H54 (cell line): Measurements from ENCODE around the gene LPAR5.
A peak's percentile ranks its signal among the peaks of the same experiment; 100 is the strongest.
"Not testable (repeated sequence)": the region's sequence is repeated elsewhere in the genome, so short reads cannot be mapped to it uniquely, and the experiment has no call there.

Experiments
- DNase-seq: peaks from one replicate; pipeline ENCODE4 v3.0.0; 2011; ENCODE audit warnings: low spot score, mixed read lengths; ENCODE audit not compliant: insufficient read length
- FAIRE-seq: peaks from 3 replicates; lab custom pipeline; 2011; peaks lifted over from hg19 to GRCh38; lab: Jason Lieb, UNC
- POLR2A ChIP-seq: IDR thresholded peaks from 2 replicates; pipeline ENCODE4 v1.6.1; 2011; ENCODE audit warnings: low read depth, mild to moderate bottlenecking, low read length

The LPAR5 gene

DNA sequence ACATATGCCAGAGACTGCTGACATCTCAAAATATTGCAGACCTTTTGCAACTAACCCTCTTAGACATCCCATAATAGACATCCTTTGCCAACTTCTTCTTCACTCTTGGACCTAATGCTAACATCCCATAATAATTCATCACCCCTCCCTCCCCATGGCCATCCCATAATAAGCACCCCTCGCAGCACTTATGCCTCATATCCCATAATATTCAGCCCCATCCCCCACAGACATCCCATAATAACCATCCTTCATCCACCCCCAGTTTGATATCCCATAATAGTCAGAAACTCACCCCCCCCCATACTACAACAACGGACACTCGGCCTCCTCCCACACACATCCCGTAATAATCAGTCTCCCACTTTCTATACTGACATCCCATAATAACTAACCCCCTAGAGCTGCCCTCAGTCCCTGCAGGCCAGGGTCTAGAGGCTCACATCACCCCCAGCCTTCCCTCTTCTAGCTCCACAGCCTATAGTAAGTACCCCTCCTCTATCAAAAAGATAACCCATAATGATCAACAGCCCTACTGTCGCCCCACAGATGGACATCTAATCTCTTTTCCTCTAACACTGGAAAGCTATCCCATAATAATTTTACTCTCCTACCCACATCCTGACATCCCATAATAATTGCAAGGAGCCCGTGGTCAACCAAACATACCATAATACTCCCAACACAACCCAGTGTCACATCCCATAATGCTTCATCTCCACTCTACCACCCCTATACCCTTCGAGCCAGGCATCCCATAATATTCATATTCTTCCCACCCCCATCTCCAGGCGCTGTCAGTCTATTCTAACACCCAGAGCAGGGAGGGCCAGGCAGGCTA, 27.8 kb downstream of the LPAR5 start:
- TF ChIP-seq POLR2A, result no peak
- FAIRE-seq (no peak), DNase-seq (peak; percentile 54)

DNA sequence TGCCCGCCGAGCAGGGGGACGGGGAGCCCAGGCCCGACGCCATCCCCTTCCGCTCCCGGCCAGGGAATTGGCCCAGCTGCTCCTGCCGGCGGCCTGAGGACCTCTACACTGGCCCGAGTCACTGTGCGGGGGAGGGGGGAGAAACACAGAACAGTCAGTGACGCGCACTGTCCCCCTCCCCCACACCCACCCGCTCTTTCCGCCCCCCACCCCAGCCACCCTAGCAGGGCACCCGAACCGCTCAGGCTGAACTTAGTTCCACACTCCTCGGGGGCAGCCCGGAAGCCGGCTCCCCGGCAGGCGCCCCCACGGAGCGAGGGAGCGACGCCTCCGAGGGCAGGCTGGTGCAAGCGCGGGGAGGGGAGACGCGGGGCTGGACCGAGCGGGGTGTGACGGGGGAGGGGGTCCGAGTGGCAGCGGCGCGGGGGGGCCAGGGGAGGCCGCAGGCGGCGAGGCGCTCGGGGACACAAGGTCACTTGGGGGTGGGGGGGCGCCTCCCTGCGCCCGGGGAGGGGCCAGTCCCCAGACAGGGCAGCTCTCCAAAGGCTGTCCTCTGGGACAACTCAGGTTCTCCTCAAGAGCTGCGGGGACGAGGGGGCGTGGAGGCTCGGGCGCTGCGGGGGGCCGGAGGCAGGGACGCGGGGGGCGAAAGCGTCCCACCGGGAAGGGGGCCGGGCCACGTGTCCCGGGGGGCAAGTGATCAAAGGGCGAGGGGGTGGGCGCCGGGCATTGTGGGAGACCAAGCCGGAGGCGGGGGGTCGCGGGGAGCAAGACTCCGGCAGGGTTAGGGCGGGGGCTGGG, 29.2 kb downstream of the LPAR5 start:
- FAIRE-seq (no peak), DNase-seq (peak; percentile 40)
- TF ChIP-seq POLR2A, result no peak

DNA sequence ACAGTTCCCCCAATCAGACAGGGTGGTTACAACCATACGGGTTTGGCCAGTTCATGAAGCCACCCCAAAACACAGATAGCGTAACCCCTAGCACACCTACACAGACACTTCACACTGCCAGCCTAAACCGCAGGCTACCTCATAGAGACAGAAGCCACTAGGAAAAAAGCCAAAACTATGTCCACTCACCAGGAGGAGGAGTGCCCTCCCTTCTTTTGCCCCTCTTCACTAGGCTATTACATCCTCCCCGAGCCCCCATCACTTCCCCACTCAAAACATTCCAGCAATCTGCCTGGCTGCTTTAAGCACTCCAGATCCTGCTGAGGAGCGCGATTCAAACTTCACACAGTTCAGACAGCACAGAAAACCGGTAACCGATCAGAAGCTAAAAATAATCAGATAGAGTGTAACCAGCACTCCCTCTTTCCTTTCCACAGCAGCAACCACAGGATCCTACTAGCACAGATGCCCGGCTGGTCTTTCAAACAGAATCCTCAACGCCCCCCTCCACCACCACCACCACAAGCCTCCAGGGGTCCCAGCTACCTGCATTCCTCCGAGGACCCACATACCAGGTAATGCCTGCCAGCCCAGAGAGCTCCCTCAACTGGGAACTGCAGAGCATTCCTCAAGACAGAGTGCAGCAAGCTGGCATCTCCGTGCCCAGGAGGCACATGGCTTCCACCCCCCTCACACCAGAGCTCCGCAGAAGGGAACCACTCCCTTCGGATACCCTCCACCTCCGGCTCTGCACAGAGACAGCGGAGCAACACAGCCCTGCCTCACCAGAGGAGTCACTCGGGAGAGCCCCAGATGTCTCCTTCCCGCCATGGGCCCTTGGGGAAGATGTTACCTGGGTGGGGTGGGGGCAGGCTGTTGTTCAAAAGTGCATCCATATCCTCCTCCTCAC, 30.1 kb downstream of the LPAR5 start:
- no peak for TF ChIP-seq POLR2A
- FAIRE-seq, result no peak
- peak; percentile 28 for DNase-seq

DNA sequence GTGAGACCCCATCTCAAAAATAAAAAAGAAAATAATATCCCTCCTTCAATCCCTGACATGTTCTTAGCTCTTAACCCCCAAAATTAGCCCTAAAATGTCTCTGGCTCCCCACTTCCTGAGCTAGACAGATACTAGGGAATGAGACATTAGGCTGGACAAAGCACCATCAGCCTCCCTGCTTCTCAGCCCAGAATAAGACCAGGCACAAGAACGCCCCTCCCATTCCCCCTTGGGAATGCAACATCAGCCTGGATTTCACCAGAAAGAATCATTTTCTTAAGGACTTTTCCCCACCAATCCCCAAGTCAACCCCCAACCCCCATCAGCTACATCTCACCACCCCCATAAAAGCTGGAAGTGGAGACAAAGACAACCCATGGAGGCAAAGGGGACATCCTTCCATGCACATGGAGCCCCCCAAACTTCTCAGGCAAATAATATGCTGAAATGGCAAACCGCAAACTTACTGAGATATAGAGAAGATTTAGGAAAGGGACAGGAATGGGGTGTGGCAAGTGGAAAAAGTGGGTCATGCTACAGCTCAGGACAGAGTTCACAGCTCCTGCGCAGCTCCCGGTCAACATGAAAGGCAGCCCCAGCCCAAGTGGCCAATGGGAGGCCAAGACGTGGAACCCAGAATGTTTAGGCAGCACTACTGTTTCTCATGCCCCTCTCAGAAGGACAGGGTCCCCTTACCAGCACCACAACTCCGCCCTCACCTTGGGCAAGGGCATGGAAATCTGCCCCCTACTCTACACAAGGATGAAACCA, 31.3 kb downstream of the LPAR5 start:
- FAIRE-seq (no peak), DNase-seq (no peak)
- TF ChIP-seq POLR2A, result no peak

DNA sequence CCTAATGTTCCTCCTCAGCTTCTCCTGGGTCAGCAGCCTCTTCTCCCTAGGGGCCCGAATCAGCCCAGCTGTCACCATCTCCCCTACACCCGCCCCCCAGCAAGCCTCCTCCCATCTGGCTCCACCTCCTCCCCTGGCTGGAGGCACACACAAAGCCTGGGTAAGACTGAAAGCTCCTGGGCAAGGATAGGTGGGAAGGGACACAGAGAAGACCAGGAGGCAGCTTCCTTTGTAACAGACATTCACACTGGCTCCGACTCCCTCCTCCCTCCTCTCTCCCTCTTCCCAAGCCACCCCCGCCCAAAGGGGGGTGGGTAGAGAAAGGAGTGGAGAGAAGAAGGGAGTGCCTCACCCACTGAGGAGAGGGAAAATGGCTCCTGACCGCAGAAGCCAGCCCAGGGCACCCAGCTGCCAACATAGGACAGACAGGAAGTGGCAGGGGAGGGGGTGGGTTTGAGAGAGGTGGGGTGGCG, 32.6 kb downstream of the LPAR5 start:
- FAIRE-seq, result no peak
- TF ChIP-seq POLR2A, result no peak
- DNase-seq, result no peak

DNA sequence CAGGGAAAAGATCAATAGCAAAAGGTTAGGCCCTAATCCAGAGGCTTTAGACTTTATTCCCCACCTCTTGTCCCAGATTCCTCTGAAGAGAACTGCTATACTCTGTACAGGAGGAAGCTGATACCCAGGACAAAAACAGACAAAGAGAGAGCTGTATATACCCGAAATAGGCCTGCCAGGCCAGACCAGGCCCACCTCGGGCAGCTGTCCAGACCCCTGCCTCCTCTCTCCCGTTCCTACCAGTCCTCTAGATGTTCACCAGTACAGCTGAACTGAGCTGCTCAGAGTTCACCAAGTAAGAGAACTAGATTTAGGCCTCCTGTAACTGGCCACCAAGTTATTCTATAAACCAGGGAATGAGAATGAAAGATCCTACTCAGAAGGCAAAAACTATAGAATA, 33.2 kb downstream of the LPAR5 start:
- TF ChIP-seq POLR2A, result no peak
- DNase-seq (no peak), FAIRE-seq (no peak)

DNA sequence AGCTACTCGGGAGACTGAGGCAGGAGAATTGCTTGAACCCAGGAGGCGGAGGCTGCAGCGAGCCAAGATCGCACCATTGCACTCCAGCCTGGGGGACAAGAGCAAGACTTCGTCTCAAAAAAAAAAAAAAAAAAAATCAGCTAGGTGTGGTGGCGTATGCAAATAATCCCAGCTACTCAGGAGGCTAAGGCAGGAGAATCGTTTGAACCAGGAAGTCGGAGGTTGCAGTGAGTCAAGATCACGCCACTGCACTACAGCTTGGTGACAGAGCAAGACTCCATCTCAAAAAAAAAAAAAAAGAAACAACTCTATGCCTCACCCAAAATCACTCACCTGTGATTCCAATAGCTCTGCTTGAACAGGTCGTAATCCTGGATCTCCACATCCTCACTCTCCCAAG, 40.1 kb downstream of the LPAR5 start:
- FAIRE-seq, DNase-seq: not testable (repeated sequence)

DNA sequence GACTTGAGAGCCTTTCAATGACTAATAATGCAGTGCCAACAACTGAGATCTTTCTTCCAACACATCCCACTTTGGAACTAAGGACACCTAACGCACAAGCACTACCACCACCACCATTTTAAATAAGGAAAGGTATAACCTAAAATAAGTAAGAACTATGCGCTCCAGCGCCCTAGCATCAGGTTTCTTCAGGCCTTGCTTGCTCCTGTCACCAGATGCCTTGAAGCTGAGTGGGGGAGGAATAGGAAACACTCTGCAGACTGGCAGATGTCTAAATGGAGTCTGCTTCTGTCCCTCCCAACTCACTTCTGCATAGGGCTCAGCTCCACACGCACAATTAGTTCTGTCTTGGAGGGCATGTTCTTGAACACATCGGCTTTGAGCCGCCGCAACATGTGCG, 43.7 kb downstream of the LPAR5 start:
- no peak for TF ChIP-seq POLR2A
- FAIRE-seq (no peak), DNase-seq (no peak)

DNA sequence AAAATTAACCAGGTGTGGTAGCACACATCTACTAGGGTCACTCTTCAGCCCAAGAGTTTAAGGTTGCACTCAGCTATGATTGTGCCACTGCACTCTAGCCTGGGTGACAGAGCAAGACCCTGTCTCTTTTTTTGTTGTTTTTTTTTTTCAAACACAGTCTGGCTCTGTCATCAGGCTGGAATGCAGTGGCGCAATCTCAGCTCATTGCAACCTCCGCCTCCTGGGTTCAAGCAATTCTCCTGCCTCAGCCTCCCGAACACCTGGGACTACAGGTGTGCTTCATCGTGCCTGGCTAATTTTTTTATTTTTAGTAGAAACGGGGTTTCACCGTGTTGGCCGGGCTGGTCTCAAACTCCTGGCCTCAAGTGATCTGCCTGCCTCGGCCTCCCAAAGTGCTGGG, 49.2 kb downstream of the LPAR5 start:
- not testable (repeated sequence) for DNase-seq, FAIRE-seq

DNA sequence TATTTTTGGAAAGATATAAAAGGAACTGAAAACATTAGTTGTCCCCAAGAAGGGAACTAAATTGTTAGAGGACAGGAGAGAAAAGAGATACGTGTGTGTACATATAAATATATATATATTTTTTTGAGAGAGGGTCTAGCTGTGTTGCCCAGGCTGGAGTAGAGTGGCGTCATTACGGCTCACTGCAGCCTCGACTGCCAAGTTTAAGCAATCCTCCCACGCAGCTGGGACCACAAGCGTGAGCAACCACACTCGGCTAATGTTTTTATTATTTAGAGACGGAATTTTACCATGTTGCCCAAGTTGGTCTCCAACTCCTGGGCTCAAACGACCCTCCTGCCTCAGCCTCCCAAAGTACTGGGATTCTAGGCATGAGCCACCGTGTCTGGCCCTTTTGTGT, 51.5 kb downstream of the LPAR5 start:
- DNase-seq (no peak), FAIRE-seq (no peak)
- no peak for TF ChIP-seq POLR2A

DNA sequence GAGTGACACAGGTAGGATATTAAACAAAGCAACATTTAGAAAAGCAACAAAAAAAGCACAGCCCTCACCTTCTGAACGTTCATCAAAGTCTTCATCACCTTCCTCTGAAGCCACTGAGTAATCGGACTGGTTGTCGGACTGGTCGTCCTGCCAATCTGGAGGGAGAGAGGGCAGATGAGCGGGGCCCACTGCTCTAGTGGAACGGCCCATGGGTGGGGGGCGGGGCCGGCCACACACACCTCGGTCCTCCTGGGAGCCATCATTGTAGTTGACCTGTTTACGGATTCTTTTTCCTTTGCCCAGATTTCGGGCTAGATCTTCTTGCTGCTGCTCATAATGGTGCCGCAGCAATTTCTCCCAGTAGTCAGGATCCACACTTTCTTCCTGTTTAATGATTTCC, 52.8 kb downstream of the LPAR5 start:
- DNase-seq (no peak), FAIRE-seq (no peak)
- no peak for TF ChIP-seq POLR2A

DNA sequence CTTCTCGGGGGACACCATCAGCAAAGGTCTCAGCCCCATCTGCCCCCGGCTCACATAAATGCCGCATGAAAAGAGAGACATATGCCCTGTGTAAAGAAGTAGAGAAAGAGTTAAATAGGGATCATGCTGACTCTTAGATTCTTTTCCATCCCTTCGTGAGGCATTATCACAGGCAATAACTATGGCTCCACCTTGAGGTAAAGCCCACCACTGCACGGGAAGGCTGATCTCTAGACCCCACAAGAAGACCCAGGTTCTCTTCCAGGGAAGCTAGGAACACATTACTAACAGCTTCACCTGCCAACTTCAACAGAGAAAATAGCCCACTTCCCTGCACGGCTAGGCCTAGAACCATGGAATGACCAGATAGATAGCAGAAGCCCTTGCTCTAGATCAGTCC, 53.6 kb downstream of the LPAR5 start:
- DNase-seq, result no peak
- no peak for FAIRE-seq

DNA sequence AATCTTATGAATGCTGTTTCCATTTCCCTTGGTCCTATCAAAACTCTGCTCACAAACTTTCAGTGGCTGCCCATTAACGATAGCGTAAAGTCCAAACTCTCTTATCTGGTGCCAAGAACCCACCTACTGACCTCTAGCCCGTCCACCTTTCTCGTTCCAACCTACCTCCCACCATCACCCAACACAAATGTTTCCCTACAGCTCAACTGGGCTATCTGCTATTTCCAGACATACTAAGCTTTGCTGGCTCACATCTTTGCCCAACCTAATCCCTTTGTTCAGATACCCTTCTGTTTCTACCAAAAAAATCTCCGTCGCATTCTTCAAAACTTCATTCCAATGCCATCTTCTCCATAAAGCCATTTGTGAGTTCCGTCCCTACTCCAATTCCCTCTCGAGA, 60.1 kb downstream of the LPAR5 start:
- DNase-seq, result no peak
- no peak for TF ChIP-seq POLR2A
- no peak for FAIRE-seq

More for the DNA sequence above, 53.6 kb downstream of the LPAR5 start:
- no peak for TF ChIP-seq POLR2A
